ENCODE results near the gene CHMP1B. TPM values are rescaled to one million over a fixed set of nuclear protein-coding genes. Genes with fewer than 3 reads are reported as not detected.
A peak's percentile ranks its signal among the peaks of the same experiment; 100 is the strongest.

Gene CHMP1B
- total and polyA plus RNA-seq, 8 donors, result 33.4 to 41.8 (median 38.7) TPM

GRCh38 chr18:11859903-11860407 is 8.7 kb downstream of the CHMP1B start:
- ATAC-seq (peak; percentile 13), DNase-seq (no peak)
- intact Hi-C loops (cut with DNase I), result loop anchor here in 1 of 2 donors (10.0 kb wide), 1 partner anchor 125 kb away; no protein-coding TSS in a partner anchor
- Histone ChIP-seq H3K9me3 (no peaks in the 10 kb centered on the region), H3K36me3 (no peaks in the 10 kb centered on the region), H3K27me3 (no peaks in the 10 kb centered on the region), H3K4me1 (peaks cover 0 to 18% of the 10 kb centered on the region in 2 donors), H3K4me3 (no peak overlapping the region), H3K27ac (no peak overlapping the region)
- TF ChIP-seq CTCF (IDR thresholded peaks at IDR 0.05), result no peak

GRCh38 chr18:11860594-11861450 is 9.6 kb downstream of the CHMP1B start:
- H3K27me3 ChIP-seq, result no peaks in the 10 kb centered on the region
- no peaks in the 10 kb centered on the region for H3K9me3 ChIP-seq
- intact Hi-C loops (cut with DNase I), result loop anchor here in 1 of 2 donors (10.0 kb wide), 1 partner anchor 126 kb away; no protein-coding TSS in a partner anchor
- DNase-seq, result no peak
- H3K4me3 ChIP-seq, result no peak overlapping the region
- H3K27ac ChIP-seq, result no peak overlapping the region
- peak; percentile 40 for ATAC-seq
- no peak for TF ChIP-seq CTCF (IDR thresholded peaks at IDR 0.05)
- H3K36me3 ChIP-seq, result no peaks in the 10 kb centered on the region
- H3K4me1 ChIP-seq, result peaks cover 0 to 18% of the 10 kb centered on the region in 2 donors

GRCh38 chr18:11861583-11862288 is 10.5 kb downstream of the CHMP1B start:
- DNase-seq, result no peak
- intact Hi-C loops (cut with DNase I), result loop anchor here in 1 of 2 donors (10.0 kb wide), 1 partner anchor 127 kb away; no protein-coding TSS in a partner anchor
- Histone ChIP-seq H3K4me3 (no peak overlapping the region), H3K36me3 (no peaks in the 10 kb centered on the region), H3K4me1 (peaks cover 0 to 15% of the 10 kb centered on the region in 2 donors), H3K27ac (no peak overlapping the region), H3K9me3 (no peaks in the 10 kb centered on the region), H3K27me3 (no peaks in the 10 kb centered on the region)
- TF ChIP-seq CTCF (IDR thresholded peaks at IDR 0.05), result no peak
- ATAC-seq, result no peak

- no peaks in the 10 kb centered on the region for H3K9me3 ChIP-seq
- H3K27me3 ChIP-seq, result no peaks in the 10 kb centered on the region
- H3K36me3 ChIP-seq, result no peaks in the 10 kb centered on the region
- intact Hi-C loops (cut with DNase I), result loop anchor here in 1 of 2 donors (10.0 kb wide), 1 partner anchor 128 kb away; no protein-coding TSS in a partner anchor
- H3K4me1 ChIP-seq, result peaks cover 0 to 7% of the 10 kb centered on the region in 2 donors
- ATAC-seq, result peak; percentile 28
- no peak for DNase-seq
- H3K4me3 ChIP-seq, result no peak overlapping the region
- TF ChIP-seq CTCF (IDR thresholded peaks at IDR 0.05), result no peak
- no peak overlapping the region for H3K27ac ChIP-seq
These were observed 11.4 kb downstream of the CHMP1B start for GRCh38 chr18:11862468-11863137.
